ENCODE measurements around the gene ZNF98. TPM values are rescaled to one million over a fixed set of nuclear protein-coding genes. Genes with fewer than 3 reads are reported as not detected.

Gene ZNF98
- 1 to 10 TPM in 1 of 8 experiments, under 1 TPM in 1, not detected in 6; 0.47 to 1.3 TPM for total RNA-seq

DNA sequence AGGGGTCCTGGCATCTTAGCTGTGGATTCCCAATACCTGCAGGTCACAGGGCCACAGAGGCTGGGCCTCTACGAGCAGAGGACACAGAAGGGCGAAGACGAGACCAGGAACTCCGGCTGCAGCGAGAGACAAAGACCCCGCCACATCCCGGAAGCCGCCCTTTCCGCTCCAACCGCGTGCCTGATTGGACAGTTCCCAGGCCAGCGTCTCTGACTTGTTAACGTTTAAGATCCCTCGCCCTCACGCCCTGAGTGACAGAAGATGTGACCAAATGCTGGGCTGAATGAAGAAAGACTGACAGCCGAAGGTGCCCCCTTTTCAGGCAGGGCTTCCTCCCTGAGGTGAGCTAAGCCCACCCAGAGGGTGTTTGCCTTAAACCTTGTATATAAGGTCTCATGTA lies at the start of gene ZNF98:
TSS of gene ZNF98 (minus strand) at position 136 of the 400 bp plus-strand sequence. CDS start at position 14, 122 bp downstream.
- Histone ChIP-seq H3K27ac (no peak within 1 kb of the TSS), H3K4me3 (no peak within 1 kb of the TSS), H3K4me1 (replicated peaks in 1 of 2) (no peaks in the 10 kb centered on the region)
- no peak for ATAC-seq (replicated peaks in 6 of 8)
- in situ Hi-C loops (cut with MboI; ENCODE audit: low pct_unique_long_range_greater_than_20kb in 2 of 9, low sequenced_read_pairs in 9 of 9, unreplicated experiment in 9 of 9) = no loop called here
- 0 to 86% (median 61%) methylated on average over 1 to 13 of the region's 16 CpGs; no CpG with 5 or more reads in 2 of the 10 experiments for WGBS, 10 experiments

DNA sequence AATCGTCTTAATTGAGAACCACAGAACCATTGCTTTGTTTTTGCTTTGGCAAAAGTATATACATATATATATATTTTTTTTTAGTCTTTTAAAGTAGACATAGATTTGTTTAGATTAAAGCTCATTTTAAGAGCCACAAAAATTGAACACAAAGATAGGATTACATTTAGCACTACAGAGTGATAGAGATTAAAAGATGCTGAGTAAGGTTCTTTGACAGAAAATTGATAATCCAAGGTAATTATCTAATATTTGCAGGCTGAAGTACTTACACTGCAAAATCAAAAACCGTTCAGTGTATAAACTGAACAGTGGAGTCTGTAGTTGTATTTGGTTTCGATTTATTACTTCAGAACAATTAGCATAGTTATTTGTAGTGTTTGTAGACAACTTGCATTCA lies 24.5 kb upstream of the ZNF98 start:
- in situ Hi-C loops (cut with MboI; ENCODE audit: low pct_unique_long_range_greater_than_20kb in 2 of 9, low sequenced_read_pairs in 9 of 9, unreplicated experiment in 9 of 9) = no loop called here
- no peak for ATAC-seq (replicated peaks in 6 of 8)
- Histone ChIP-seq H3K4me1 (replicated peaks in 1 of 2) (no peaks in the 10 kb centered on the region), H3K4me3 (no peak overlapping the region), H3K27ac (no peak overlapping the region)
- 0 to 70% (median 19%) methylated on average over 1 to 3 of the region's 3 CpGs for WGBS, 10 experiments

DNA sequence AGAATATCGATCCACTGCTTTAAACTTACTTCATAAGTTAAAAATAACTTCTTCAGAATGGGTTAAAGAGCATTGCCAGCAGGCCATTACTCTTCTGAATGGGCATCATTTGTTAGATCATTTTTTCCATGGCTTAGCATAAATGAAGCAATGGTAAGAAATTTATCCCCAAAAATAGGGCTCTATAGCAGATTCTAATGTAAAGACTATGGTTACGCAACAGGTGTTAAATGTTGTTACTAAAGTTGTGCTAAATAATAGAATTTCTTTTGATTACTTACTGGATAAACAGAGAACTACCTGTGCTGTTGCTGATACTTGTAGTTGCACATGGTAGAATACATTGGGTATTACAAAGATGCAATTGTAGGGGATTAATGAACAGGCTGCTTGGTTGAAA lies 15.9 kb upstream of the ZNF98 start:
- H3K4me3 ChIP-seq = no peak overlapping the region
- H3K4me1 ChIP-seq (replicated peaks in 1 of 2) = no peaks in the 10 kb centered on the region
- in situ Hi-C loops (cut with MboI; ENCODE audit: low pct_unique_long_range_greater_than_20kb in 2 of 9, low sequenced_read_pairs in 9 of 9, unreplicated experiment in 9 of 9) = no loop called here
- WGBS, 10 experiments = 0 to 89% (median 57%) methylated on average over 1 to 2 of the region's 2 CpGs
- H3K27ac ChIP-seq = no peak overlapping the region
- no peak for ATAC-seq (replicated peaks in 6 of 8)

DNA sequence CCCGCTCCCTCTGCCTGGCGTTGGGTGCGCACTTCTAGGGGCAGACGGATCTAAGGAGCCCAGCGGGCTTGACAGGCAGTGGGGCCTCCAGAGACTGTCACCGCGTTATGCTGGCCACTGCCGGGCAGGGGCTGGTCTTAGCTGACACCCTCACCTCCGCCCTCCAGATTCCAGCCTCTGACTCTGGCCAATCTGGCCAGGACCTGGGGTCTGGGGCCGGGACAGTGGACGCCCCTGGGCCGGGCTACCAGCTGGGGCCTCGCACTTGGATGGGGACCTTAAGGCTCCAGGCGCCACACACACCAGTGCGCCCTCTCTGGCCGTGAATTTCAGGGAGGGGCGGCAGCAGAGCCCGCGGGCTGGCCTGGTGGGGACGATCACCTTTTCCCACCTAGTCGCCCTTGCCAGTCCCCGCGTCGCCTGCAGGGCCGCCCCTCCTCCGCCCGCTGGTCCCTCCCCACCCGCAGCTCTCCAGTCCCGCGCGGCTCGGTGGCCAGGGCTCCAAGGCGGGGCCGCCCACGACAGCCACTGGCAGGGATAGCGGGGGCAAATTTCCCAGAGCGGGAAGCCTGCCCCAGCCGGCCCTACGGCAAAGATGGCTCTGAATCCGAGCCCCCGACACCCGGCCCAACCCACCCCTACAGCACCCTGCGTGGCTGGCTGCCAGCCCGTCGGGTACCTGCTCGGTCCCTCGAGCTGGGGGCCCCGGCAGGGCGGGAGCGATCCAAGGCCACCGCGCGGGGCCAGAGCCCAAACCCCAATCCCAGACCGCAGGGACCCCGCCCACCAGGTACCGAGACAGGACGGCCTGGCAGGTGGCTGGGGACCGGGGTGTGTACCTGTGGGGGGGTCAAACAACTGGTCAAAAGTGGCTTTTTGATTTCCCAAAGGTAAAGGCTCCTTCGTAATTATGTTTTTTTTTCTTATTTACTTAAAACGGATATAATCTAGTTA lies 6.1 kb upstream of the ZNF98 start:
- Histone ChIP-seq H3K27ac (no peak overlapping the region), H3K4me1 (replicated peaks in 1 of 2) (no peaks in the 10 kb centered on the region), H3K4me3 (no peak overlapping the region)
- in situ Hi-C loops (cut with MboI; ENCODE audit: low pct_unique_long_range_greater_than_20kb in 2 of 9, low sequenced_read_pairs in 9 of 9, unreplicated experiment in 9 of 9) = no loop called here
- 10 to 100% (median 63%) methylated on average over 1 to 9 of the region's 60 CpGs; no CpG with 5 or more reads in 1 of the 10 experiments for WGBS, 10 experiments
- ATAC-seq (replicated peaks in 6 of 8) = no peak

DNA sequence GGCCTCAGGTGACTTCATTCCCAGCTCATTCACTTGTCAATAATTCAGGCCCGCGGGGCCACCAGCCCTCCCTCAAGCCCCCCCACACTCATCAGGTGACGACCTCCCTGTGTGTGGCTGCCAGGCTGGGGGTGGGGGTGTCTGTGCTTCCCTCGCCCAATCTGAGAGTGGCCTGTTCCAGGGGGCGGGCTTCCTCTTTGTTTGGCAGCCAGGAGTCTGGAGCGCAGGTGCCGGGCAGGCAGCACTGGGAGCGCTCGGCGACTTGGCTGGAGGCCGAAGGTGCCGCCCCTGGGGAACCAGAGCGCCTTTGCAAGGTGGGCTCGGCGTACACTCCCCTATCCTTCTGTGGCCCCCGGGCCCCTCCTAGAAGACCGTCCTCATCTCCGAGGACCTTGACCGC lies 5.4 kb upstream of the ZNF98 start:
- no peak for ATAC-seq (replicated peaks in 6 of 8)
- Histone ChIP-seq H3K4me1 (replicated peaks in 1 of 2) (no peaks in the 10 kb centered on the region), H3K4me3 (no peak overlapping the region), H3K27ac (no peak overlapping the region)
- in situ Hi-C loops (cut with MboI; ENCODE audit: low pct_unique_long_range_greater_than_20kb in 2 of 9, low sequenced_read_pairs in 9 of 9, unreplicated experiment in 9 of 9) = no loop called here
- 100% methylated on average over 2 of the region's 19 CpGs; no CpG with 5 or more reads in 9 of the 10 experiments for WGBS, 10 experiments

DNA sequence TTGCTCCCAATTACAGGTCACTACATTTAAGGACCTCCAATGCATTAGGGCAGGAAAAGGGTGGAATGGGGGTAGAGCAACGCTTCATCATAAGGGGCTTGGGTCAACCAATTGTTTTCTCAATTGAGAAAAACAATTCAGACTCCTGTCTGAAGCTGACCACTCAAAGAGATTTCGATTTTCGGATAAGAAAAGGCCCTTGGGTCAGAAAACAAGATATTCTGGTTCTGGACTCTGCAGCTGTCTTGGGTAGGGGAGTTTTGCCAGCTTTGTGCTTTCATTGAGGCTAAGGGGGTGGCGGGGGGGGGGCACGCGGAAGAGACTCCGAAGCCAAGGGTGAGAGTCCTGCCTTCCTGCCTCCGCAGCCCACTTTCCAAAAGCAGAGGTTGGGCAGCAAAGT lies 4.8 kb upstream of the ZNF98 start:
- H3K27ac ChIP-seq = no peak overlapping the region
- 46 to 100% (median 47%) methylated on average over 1 to 4 of the region's 8 CpGs; no CpG with 5 or more reads in 5 of the 10 experiments for WGBS, 10 experiments
- in situ Hi-C loops (cut with MboI; ENCODE audit: low pct_unique_long_range_greater_than_20kb in 2 of 9, low sequenced_read_pairs in 9 of 9, unreplicated experiment in 9 of 9) = no loop called here
- ATAC-seq (replicated peaks in 6 of 8) = no peak
- H3K4me1 ChIP-seq (replicated peaks in 1 of 2) = no peaks in the 10 kb centered on the region
- H3K4me3 ChIP-seq = no peak overlapping the region

DNA sequence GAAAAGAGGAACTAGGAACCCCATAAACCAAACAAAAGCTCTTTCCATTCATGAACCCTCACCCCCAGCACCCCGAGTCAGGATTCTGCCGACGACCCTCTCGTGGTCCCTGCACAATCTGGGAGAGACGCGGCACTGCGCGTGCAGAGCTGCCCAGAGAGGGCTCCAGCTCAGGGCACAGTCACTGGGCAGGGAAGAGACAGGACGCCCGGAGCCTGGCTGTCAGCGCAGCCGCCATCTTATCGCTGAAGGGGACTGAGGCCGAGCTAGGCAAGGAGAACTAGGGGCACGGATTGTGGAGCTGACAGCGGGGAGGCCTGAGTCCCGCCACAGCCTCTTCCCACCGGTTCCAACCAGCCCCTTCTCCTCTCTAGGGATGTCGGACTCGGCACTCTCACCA lies 349 bp downstream of the ZNF98 start:
- Histone ChIP-seq H3K4me3 (no peak overlapping the region), H3K4me1 (replicated peaks in 1 of 2) (no peaks in the 10 kb centered on the region), H3K27ac (no peak overlapping the region)
- 0 to 80% (median 51%) methylated on average over 1 to 8 of the region's 20 CpGs; no CpG with 5 or more reads in 4 of the 10 experiments for WGBS, 10 experiments
- in situ Hi-C loops (cut with MboI; ENCODE audit: low pct_unique_long_range_greater_than_20kb in 2 of 9, low sequenced_read_pairs in 9 of 9, unreplicated experiment in 9 of 9) = no loop called here
- no peak for ATAC-seq (replicated peaks in 6 of 8)

DNA sequence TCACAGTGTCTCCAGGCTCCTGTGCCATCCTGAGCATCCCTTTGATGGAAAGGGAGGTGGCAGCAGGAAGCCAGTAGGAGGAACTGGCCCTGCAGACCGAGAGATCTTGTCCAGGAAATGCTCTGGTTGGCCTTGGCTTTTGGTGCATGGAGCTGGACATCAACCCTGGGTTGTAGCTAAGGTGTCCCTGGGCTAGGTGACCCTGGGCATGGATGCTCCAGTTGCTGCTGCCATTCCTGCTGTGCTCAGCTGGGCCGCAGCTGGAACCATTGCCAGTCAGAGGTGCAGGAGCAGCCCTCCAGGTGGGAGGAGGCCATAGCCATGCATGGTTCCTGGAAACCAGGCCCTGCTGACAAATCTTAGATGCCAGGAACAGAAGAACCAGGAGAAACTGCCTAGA lies 67.5 kb downstream of the ZNF98 start:
- Histone ChIP-seq H3K4me3 (no peak overlapping the region), H3K27ac (no peak overlapping the region), H3K4me1 (replicated peaks in 1 of 2) (no peaks in the 10 kb centered on the region)
- in situ Hi-C loops (cut with MboI; ENCODE audit: low pct_unique_long_range_greater_than_20kb in 2 of 9, low sequenced_read_pairs in 9 of 9, unreplicated experiment in 9 of 9) = no loop called here
- ATAC-seq (replicated peaks in 6 of 8) = no peak
- WGBS, 10 experiments = 20% methylated on average over 1 of the region's 2 CpGs; no CpG with 5 or more reads in 8 of the 10 experiments

Other genes with a start within 250 kb of the ZNF98 start
- under 1 TPM in 2 of 8 experiments, not detected in 6; 0.05 to 0.46 TPM for gene ZNF676, start 225.4 kb downstream of the ZNF98 start, total RNA-seq
- gene ZNF729, start 135.9 kb downstream of the ZNF98 start, total RNA-seq = under 1 TPM in 1 of 8 experiments, not detected in 7; 0.09 TPM
- gene ZNF492, start 212.0 kb upstream of the ZNF98 start, total RNA-seq = under 1 TPM in 2 of 8 experiments, not detected in 6; under 0.01 to 0.04 TPM